ENCODE data around the gene NCK2. TPM values are rescaled to one million over a fixed set of nuclear protein-coding genes. Genes with fewer than 3 reads are reported as not detected.

Gene NCK2
- total RNA-seq, 6 experiments from 2014 or later = 18.6 to 20.2 (median 19.8) TPM

DNA sequence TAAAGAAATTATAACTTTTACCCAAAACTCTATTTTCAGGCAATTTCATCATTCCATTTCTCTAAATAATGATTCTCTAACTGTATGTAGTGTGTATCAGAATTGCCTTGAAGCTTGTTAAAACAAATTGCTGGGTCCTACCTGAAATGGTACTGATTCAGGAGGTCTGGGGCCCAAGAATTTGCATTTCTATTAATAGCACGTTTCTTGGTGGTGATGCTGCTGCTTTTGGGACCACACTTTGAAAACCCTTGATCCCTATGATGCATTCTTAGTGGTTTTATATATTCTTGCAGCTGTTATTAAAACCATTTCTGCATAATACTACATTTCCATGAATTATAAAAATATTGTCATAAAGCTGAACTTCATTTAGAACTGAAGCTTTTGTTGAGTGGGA, 140.7 kb downstream of the NCK2 start:
- Mint-ChIP-seq H3K27ac (peak overlapping the region; percentile 47), H3K4me1 (ENCODE audit: low read depth) (peaks cover 37% of the 10 kb centered on the region), H3K9me3 (peaks cover 9% of the 10 kb centered on the region), H3K27me3 (ENCODE audit: insufficient read depth) (no peaks in the 10 kb centered on the region), H3K36me3 (ENCODE audit: low read depth) (peaks cover 19% of the 10 kb centered on the region), H3K4me3 (peak overlapping the region; percentile 66)
- TF ChIP-seq, protein P1, sequence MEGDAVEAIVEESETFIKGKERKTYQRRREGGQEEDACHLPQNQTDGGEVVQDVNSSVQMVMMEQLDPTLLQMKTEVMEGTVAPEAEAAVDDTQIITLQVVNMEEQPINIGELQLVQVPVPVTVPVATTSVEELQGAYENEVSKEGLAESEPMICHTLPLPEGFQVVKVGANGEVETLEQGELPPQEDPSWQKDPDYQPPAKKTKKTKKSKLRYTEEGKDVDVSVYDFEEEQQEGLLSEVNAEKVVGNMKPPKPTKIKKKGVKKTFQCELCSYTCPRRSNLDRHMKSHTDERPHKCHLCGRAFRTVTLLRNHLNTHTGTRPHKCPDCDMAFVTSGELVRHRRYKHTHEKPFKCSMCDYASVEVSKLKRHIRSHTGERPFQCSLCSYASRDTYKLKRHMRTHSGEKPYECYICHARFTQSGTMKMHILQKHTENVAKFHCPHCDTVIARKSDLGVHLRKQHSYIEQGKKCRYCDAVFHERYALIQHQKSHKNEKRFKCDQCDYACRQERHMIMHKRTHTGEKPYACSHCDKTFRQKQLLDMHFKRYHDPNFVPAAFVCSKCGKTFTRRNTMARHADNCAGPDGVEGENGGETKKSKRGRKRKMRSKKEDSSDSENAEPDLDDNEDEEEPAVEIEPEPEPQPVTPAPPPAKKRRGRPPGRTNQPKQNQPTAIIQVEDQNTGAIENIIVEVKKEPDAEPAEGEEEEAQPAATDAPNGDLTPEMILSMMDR (IDR thresholded peaks at IDR 0.05) = no peak
- no peak for DNase-seq

DNA sequence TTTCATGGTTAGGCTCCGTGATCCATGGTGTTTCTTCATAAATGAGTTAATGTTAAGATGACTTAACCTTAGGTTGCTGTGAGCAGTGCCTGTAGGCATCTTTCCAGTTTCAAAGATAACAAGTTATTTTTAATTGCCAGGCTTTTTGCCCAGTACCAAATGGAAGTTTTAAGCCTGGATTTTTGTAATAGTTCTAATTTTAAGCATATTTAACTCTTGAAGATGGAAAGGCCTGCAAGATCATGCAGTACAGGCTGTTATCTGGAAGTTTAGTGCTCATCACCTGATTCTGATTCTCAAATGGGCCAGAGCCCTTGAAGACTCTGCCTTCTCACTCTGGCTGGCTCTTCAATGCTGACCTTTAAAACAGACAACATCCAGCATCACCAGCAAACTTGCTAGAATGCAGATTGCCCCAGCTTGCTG, 141.3 kb downstream of the NCK2 start:
- Mint-ChIP-seq H3K36me3 (ENCODE audit: low read depth) (peaks cover 19% of the 10 kb centered on the region), H3K27ac (peak overlapping the region; percentile 47), H3K4me3 (peak overlapping the region; percentile 66), H3K4me1 (ENCODE audit: low read depth) (peaks cover 37% of the 10 kb centered on the region), H3K27me3 (ENCODE audit: insufficient read depth) (no peaks in the 10 kb centered on the region), H3K9me3 (peaks cover 9% of the 10 kb centered on the region)
- TF ChIP-seq, protein P1 (IDR thresholded peaks at IDR 0.05) = no peak
- peak; percentile 54 for DNase-seq

DNA sequence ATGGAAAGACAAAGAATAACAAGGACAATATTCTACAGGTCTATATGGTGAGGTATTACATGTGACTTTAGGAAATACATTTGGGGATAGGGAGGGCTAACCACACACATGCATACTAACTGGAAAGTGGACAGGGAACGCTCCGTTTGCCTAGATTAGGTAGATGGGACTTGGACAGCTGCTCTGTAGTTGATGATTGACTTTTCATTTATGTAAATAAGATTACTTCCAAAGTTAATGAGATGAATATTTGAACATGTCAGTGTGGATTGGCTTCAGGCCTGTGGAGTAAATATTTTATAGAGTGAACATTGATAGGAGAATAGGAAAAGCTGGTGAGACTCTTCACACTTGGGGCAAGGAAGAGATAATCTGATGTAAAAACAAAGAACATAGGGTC, 142.0 kb downstream of the NCK2 start:
- Mint-ChIP-seq H3K4me3 (no peak overlapping the region), H3K4me1 (ENCODE audit: low read depth) (peaks cover 37% of the 10 kb centered on the region), H3K9me3 (peaks cover 9% of the 10 kb centered on the region), H3K27ac (0 out of 2 replicates have a peak overlapping the region, but pooled peaks have one; percentile 47), H3K36me3 (ENCODE audit: low read depth) (peaks cover 19% of the 10 kb centered on the region), H3K27me3 (ENCODE audit: insufficient read depth) (no peaks in the 10 kb centered on the region)
- TF ChIP-seq, protein P1 (IDR thresholded peaks at IDR 0.05) = no peak
- DNase-seq = no peak

DNA sequence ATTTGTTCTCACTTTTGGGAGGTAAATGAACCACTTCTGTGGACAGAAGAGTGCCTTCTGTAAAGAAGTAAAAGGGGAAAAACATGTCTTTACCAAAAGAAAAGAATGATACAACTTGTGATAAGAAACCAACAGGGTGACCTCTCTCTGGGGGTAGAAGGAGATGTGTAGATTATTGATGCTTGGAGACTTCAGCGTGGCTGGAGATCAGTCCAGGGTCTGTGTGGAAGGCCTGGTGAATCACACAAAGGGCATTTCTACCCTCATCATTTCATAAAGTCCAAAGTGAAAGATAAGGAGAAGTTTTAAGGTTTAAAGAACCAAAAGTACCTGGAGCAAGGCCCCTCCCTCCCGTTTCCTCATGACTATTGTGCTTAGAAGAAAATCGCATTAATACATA, 142.5 kb downstream of the NCK2 start:
- Mint-ChIP-seq H3K36me3 (ENCODE audit: low read depth) (peaks cover 15% of the 10 kb centered on the region), H3K4me1 (ENCODE audit: low read depth) (peaks cover 37% of the 10 kb centered on the region), H3K9me3 (peaks cover 9% of the 10 kb centered on the region), H3K4me3 (no peak overlapping the region; the same call in 1 of the 2 replicates), H3K27ac (no peak overlapping the region), H3K27me3 (ENCODE audit: insufficient read depth) (no peaks in the 10 kb centered on the region)
- TF ChIP-seq, protein P1 (IDR thresholded peaks at IDR 0.05) = no peak
- no peak for DNase-seq

DNA sequence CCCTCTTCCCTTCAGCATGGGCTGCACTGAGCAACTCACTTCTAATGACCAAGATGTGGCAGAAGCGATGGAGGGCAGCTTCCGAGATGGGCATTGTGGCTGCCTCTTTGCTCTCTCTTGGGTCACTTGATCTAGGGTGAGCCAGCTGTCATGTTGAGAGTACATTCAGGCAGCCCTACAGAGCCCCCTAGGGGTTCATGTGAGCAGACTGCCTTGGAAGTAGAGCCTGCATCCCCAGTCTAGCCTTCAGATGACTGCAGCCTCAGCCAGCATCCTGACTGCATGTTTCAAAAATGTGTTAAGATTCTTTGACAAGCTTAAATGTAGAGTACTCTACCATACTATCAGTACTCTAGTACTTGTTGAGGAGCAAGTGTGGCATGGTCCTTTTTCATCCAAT, 143.9 kb downstream of the NCK2 start:
- TF ChIP-seq, protein P1 (IDR thresholded peaks at IDR 0.05) = peak; percentile 31; the same call in 1 of the 2 replicates
- peaks cover 9% of the 10 kb centered on the region for H3K9me3 Mint-ChIP-seq
- H3K27ac Mint-ChIP-seq = no peak overlapping the region
- no peaks in the 10 kb centered on the region for H3K27me3 Mint-ChIP-seq (ENCODE audit: insufficient read depth)
- H3K4me1 Mint-ChIP-seq (ENCODE audit: low read depth) = peaks cover 37% of the 10 kb centered on the region
- no peak overlapping the region for H3K4me3 Mint-ChIP-seq
- no peak for DNase-seq
- peaks cover 11% of the 10 kb centered on the region for H3K36me3 Mint-ChIP-seq (ENCODE audit: low read depth)

DNA sequence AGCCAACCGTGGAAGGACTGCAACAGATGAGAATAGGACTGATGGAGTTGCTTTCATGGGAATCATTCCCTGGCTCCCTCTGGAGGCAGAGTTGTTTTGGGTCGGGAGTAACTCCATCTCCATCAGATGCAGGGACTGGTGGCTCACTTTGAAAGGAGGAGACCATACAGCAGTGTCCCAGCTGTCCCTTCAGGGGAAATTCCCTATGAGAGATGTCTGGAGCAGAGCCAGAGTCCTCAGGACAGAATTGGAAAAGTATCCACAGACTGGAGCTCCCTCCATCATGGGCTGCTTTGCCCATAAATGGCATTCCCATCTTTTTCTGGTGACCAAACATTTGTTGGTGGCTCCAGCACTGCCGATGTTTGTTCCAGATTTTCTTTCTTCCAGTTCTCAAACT, 144.3 kb downstream of the NCK2 start:
- Mint-ChIP-seq H3K27ac (no peak overlapping the region), H3K4me3 (no peak overlapping the region), H3K27me3 (ENCODE audit: insufficient read depth) (no peaks in the 10 kb centered on the region), H3K4me1 (ENCODE audit: low read depth) (peaks cover 37% of the 10 kb centered on the region), H3K36me3 (ENCODE audit: low read depth) (peaks cover 11% of the 10 kb centered on the region), H3K9me3 (peaks cover 9% of the 10 kb centered on the region)
- TF ChIP-seq, protein P1 (IDR thresholded peaks at IDR 0.05) = no peak
- no peak for DNase-seq

Data from HFFc6 (cell line).